Stimulated activated CD4-positive, alpha-beta T cell treated with anti-CD3 and anti-CD28 coated beads, Interleukin-4, amount 100 ng/mL, for 24 hours (primary cell): ENCODE results near the gene YARS2.
"Not testable (repeated sequence)": the region's sequence is repeated elsewhere in the genome, so short reads cannot be mapped to it uniquely, and the experiment has no call there.

Experiments used
- DNase-seq: peaks from one replicate; pipeline ENCODE4 v3.0.0-alpha.2; 2020

The YARS2 gene

DNA sequence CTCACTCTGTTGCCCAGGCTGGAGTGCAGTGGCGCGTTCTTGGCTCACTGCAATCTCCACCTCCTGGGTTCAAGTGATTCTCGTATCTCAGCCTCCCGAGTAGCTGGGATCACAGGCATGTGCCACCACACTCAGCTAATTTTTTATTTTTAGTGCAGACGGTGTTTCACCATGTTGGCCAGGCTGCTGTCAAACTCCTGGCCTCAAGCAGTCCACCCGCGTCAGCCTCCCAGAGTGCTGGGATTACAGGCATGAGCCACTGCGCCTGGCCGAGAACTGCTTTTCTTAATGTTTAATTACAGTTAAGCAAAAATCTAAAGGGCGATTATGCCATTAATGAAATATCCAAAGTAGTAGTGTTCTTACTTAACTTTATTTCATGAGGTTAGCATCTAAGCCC is 13.6 kb downstream of the YARS2 start:
- no peak for DNase-seq

DNA sequence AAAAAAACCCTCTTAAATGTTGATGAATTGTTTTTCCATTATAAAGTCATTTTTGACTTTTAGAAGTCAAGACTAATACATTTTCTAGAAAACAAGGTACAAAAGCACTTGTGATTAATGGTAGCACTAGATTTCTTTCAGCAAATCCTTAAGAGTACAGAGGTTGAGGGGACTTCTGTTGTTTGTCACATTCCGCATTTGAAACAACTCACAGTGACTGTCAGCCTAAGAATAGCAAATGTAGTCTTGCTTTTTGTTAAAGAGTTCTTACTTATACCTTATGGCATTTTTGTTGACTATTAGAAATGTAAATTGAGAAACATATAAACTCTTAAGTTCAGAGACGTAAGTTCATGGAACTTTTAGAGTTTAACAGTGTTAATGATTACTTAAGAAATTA is 16.4 kb downstream of the YARS2 start:
- no peak for DNase-seq

DNA sequence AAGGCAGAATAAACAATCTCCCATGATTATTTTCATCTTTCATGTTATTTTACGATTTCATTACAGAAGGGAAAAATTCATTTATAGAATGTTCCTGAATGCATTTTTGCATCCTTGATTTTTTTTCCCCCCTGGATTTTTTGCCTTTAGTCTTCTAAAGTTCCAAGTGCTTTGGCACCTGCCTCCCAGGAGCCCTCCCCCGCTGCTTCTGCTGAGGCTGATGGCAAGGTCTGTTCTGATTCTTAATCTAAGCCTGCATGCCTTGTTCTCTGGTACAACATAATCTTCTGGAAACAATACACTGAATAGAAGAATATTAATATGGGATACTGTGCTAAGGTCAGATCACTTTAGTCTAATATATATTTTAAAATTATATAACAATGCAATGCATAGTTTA is 18.0 kb downstream of the YARS2 start:
- no peak for DNase-seq

DNA sequence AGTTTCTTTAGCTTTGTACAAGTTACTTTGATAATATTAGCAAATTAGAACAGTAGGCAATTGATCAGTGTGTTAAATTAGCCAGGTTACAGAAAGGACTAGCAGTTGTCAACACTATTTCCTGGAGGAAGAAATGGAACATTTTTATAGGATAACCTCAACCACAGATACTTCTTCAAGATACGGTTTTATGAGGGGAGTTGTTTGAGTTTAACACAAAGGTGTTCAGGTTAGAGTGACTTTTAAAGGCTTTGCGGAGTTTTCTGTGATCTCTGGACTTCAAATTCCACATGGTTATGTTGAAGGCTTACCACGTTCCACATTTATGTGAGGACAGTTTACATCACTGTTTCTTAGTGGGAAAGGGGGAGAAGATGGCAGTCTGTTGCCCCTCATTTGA is 19.3 kb downstream of the YARS2 start:
- DNase-seq, result no peak

DNA sequence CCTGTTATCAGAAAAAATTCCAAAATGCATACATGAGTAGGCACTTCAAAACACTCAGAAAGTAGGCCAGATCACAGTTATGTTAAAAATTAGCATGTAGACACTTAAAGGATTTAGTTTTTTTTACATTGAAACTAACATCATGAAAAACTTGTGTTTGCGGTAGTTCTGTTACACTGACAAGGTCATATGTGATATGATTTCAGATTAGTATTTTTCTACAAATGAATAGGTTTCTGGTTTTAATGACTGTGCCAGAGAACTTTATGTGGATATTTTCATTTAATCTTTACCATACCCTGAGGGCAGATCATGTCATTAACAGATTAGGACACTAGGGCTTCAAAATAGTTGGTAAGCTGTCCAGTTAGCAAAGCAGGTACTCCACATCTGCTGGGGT is 20.7 kb downstream of the YARS2 start:
- DNase-seq, result no peak

DNA sequence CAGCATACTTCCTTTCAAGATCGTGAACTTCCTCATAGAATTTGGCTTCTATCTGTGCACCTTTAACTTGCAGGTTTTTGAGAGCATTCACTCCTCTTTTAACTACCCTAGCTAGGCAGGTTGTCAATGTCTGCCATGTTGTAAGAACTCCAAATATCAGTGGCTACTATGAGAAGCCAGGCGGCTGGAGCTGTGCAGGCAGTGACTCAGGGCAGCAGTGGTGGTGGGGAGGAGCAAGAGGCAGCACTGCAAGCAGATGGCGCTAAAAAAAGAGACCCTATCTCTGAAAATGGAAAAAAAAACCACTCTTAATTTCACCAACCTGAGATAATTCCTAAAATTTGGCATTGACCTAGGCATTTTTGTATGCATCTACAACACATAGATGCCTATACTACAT is 28.5 kb downstream of the YARS2 start:
- DNase-seq, result no peak

DNA sequence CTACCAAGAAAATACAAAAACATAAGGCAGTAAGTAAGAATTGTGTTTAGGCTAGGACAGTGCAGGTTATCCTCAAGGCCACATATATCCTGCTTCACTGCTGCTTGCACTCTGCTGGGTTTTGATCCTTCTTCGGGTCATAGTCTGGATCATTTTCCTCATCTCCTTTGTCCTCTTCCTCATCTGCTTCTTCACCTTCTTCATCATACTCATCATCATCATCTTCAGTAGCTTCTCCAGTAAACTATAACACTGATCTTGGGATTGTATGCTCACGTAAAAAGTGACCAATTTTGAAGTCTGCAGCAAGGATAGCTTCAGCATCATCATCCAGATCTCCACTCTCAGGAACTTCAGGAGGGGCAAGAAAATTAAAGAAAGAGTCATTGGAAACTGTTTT is 29.4 kb downstream of the YARS2 start:
- no peak for DNase-seq

DNA sequence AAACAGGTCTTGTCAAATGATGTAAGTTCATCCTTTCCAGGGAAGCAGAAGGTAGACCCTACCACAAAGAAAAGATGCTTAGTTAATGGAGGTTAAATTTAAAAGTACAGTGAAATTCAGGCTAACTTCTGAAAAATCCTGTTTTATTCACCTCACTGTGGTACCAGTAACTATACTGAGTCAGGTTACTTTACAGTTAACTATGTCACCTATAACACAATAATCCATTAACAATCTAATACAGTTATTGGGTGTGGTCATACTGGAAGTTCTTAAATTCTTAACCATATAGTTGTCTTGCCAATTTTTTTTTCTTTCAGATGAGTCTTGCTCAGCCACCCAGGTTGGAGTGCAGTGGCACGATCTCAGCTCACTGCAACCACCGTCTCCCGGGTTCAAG is 30.4 kb downstream of the YARS2 start:
- DNase-seq, result not testable (repeated sequence)

DNA sequence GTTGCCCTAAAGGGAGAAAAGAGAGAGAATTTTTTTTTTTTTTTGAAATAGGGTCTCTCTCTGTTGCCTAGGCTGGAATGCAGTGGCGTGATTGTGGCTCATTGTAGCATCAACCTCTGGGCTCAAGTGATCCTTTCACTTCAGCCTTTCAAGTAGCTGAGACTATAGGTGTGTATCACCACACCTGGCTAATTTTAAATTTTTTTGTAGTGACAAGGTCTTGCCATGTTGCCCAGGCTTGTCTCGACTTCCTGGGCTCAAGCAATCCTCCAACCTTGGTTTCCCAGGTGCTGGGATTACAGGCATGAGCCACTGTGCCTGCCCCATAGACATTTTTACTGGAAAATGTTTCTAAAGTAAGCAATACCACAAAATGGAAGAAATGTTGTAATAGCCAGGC is 36.8 kb downstream of the YARS2 start:
- no peak for DNase-seq

DNA sequence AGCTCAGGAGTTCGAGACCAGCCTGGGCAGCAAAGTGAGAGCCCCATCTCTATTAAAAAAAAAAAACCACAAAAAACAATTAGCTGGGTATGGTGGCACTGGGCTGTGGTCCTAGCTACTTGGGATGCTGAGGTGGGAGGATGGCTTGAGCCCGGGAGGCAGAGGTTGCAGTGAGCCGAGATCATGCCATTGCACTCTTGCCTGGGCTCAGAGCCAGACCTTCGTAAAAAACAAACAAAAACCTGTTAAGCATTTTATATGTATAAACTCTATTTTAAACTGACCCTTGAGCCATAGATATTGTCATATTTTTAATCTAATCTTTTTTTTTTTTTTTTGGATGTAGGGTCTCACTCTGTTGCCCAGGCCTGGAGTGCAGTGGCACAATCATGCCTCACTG is 40.9 kb downstream of the YARS2 start:
- DNase-seq, result no peak

DNA sequence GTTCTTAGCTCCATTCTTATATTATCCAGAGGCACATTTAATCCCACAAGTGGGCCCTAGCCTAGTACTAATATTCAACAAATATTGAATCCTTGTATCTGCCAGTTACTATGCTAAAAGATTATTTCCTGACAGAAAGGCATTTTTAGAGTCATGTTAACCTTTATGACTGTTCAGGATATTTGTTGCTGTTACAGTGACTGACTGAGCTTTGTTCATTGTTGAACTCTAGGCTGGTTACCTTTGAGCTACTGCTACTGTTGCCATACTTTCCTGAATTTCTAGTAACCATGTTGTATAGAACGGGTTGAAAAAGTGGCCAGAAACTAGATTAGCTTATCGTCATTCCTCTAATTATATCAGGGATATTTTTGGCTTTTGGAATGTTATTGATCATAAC is 46.8 kb downstream of the YARS2 start:
- no peak for DNase-seq

DNA sequence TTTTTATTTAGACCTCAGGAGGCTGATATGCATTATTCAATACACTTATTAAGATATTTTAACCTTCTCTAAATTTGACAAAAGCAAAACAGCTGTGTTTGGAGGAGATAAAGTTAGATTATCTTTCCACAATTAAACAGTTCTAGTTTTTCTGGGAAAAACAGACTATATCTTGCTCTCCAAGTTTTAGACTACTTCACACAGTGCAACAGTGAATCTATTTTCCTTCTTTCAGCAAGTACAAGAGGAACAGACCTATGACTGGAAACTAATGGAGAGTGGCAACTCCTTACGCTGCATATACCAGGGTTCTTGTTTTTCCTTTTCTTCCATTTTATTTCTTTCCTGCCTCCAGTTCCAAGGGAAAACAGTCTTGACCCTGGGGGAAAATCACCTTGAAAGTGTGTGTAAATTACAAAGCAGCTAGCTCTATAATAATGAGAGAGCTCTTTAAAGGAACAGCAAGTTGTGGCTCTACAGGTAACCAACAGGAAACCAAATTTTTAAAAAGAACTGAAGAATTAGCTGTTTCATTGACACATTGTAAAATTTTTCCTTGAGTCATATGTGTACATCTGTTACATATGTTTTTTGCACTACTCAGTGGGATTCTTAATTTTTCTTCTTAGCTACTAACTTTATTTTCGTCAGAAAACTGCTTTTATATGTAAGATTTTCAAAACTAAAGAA is 49.2 kb downstream of the YARS2 start:
- DNase-seq, result no peak

DNA sequence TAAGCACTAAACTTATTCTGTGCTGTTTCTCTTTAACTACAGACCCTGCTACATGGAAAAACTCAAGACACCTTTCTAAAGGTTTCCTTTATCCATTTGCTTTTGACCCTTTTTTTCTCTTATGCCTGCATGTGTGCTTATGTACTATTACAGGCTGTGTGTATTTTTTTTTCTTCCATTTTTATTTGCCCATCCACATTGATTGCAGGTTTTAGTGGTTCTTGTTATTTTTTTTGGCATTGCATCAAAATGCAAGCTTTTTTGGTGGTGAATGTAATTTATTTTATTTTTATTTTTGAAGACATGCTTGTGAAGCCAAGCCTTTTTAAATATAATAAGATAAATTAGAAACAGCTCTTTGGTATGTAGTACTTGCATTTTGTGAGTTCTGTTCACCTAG is 49.9 kb downstream of the YARS2 start:
- no peak for DNase-seq

DNA sequence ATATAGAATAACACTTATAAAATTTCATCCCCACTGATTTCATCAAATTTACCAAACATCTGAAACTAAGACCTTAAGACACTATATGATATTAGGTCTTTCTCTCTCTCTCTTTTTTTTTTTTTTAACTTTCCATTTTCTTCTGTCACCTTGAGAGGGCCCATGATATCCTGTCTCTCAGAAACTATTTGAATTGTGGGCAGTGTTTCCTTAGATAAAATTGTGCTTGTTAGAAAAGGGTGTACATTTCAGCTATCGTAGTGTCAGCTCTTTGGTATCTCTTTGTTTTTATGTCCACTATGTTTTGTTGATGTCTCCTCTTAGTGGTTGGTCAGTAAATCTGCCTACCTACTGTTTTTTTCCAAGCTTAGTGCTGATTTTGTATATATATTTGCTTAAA is 52.8 kb downstream of the YARS2 start:
- no peak for DNase-seq

DNA sequence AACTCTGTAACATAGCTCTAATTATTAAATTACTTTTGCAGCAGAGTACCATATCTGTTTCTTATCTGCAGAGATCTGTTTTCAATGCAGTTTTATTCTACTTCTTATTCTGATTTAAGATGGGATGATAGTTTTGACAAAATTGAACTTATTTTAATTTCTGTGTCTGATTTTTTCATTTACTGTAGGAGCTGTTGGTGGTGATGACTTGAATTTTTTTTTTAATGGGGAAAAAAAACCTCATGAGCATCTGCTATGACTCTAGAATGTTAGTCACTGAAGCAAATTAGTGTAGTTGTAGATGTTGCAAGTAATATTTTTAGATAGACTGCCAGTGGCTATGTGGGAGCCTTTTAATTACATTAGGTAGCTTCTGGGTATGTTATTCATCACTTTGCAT is 53.2 kb downstream of the YARS2 start:
- no peak for DNase-seq

DNA sequence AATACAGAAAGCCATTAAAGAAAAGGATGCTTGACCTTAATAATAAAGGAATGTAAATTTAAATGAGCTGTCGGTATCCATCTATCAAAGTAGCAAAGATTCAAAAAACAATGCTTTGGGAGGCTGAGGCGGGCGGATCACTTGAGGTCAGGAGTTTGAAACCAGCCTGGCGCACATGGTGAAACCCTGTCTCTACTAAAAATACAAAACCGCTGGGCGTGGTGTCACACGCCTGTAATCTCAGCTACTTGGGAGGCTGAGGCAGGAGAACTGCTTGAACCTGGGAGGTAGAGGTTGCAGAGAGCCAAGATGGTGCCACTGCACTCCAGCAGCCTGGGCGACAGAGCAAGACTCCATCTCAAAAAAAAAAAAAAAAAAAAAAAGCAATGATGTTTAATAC is 56.3 kb downstream of the YARS2 start:
- not testable (repeated sequence) for DNase-seq

DNA sequence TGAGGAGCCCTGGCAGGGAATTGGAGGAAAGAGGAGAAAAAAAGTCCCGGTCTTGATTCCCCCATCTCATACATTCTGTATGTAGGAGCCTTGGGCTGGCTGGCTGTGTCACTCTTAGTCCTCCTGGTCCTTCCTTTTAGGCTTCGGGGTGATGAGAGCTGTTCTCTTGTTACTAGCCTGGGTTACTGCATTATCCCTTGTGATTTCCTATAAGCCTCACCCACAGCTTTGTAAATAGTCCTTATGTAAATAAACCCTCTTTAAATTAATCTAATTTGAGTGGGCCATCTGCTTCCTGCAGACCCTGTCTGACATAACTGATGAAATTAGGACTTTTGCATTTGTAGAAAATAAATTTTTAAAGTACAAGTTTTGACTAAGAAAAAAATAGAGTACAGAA is 57.4 kb downstream of the YARS2 start:
- no peak for DNase-seq

DNA sequence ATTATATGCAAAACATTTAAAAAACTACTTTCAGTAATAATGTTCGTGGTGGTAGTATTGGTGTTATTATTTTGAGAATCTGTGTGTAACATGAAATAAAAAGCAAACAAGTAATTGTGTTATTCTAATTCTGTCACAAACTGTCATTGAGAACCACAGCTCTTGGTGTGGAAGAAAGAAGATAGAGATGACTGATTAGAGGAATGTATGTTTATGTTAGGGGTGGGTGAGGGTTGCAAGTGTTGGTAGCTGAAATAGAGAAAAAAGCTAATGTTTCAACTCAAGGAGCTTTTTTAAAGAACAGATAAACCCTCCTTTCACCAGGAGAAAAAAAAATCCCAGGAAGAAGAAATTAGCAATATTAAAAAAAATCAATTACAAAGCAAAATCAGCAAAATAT is 58.3 kb downstream of the YARS2 start:
- DNase-seq, result no peak
